Heart right ventricle (tissue), 16 donors: ENCODE measurements around the gene FAM120A. TPM values are rescaled to one million over a fixed set of nuclear protein-coding genes. Genes with fewer than 3 reads are reported as not detected.

Experiments used
- ATAC-seq, 8 donors: fragments of 200-7000 bp; cut with Tn5 transposase; one replicate each; pipeline ENCODE4 v1.9.1; 2020; ENCODE audit warnings: mild to moderate bottlenecking in 8 of 8, moderate library complexity in 8 of 8, moderate number of reproducible peaks in 1 of 8
- DNase-seq, 2 donors: peaks; one replicate each; pipeline ENCODE4 v3.0.0-alpha.2; 2020
- H3K27ac ChIP-seq, 10 donors: fragments of 200-600 bp; sonication (generic) in 2 of 10; one replicate each; pipeline versions ENCODE4 v1.5.0 to v1.8.0; 2020 to 2022; ENCODE audit warnings: mild to moderate bottlenecking in 3 of 10
- H3K27me3 ChIP-seq, 7 donors: fragments of 200-600 bp; one replicate each; pipeline ENCODE4 v1.8.0; 2021 to 2022; ENCODE audit warnings: mild to moderate bottlenecking in 2 of 7
- H3K36me3 ChIP-seq, 9 donors: fragments of 200-600 bp; sonication (generic) in 1 of 9; one replicate each; pipeline versions ENCODE4 v1.5.0 to v1.8.0; 2020 to 2022; ENCODE audit warnings: mild to moderate bottlenecking in 2 of 9
- H3K4me1 ChIP-seq, 9 donors: fragments of 200-600 bp; sonication (generic) in 1 of 9; one replicate each; pipeline versions ENCODE4 v1.5.0 to v1.8.0; 2020 to 2022; ENCODE audit warnings: mild to moderate bottlenecking in 4 of 9
- H3K4me3 ChIP-seq, 10 donors: fragments of 200-600 bp; sonication (generic) in 2 of 10; one replicate each; pipeline versions ENCODE4 v1.5.0 to v1.8.0; 2020 to 2022; ENCODE audit warnings: mild to moderate bottlenecking in 7 of 10, moderate library complexity in 2 of 10
- H3K9me3 ChIP-seq, 11 donors: fragments of 200-600 bp in 10 of 11; sonication (generic) in 2 of 11; one replicate each; pipeline versions ENCODE4 v1.5.0 to v1.8.0; 2013 to 2022; ENCODE audit warnings: mild to moderate bottlenecking in 2 of 11, control low read depth in 1 of 11, moderate library complexity in 1 of 11
- WGBS, 2 donors: extraction: QIAGEN DNeasy Blood & Tissue Kit; methylation state at CpG; one replicate each; pipeline ENCODE4 v1.1.7; 2013; ENCODE audit warnings: inconsistent platforms in 1 of 2; 5-methylcytosine and 5-hydroxymethylcytosine counted together
- intact Hi-C, 10 donors: fragments of 100-400 bp; cut with DNase I; formaldehyde crosslinking; loops; one replicate each; pipeline versions ENCODE4 v1.11.1 to v1.14.2; 2022
- polyA plus RNA-seq, 2 donors: library from polyadenylated mRNA; stranded (reverse); fragments of 200-250 nt; gene quantifications; one replicate each; pipeline ENCODE4 v1.2.3, GENCODE V29; 2013
- total RNA-seq, 10 donors: library from RNA; stranded (reverse); fragmentation: NEBNext Ultra II Directional in 3 of 10; extraction: Animal tissue kit (Norgen Biotek cat#: 25700) in 3 of 10; gene quantifications; one replicate each; pipeline versions ENCODE4 v1.2.1 to v1.2.4, GENCODE V29; 2021 to 2023
- TF ChIP-seq, protein P1 (sequence below), 9 donors: fragments of 200-600 bp; sonication (generic) in 2 of 9; IDR thresholded peaks; one replicate each; pipeline versions ENCODE4 v1.5.0 to v1.8.0; 2021 to 2022; ENCODE audit warnings: antibody characterized with exemption in 9 of 9, mild to moderate bottlenecking in 5 of 9, moderate library complexity in 1 of 9
- donor health status: Arrhythmogenic right ventricular cardiomyopathy.
- donor health status: ischemic (EF 13 %, LVEDD 7.1; RV severe dilation, severe dysfunction).
- donor health status: healthy with polysubstance abuse.
- donor health status: DM: no; HTN: yes; CAD: no.
- donor health status: DM: no; HTN: no; CAD: no.
- donor health status: ischemic (EF 25% LVEDD 6.9; RV normal size, moderate dysfunction).
- donor health status: ischemic (EF 25% LVEDD 5.7; RV mildly dilated, moderate dysfunction).
- donor health status: healthy.
- donor health status: DM: yes; HTN: yes; CAD: no.
- donor health status: Ischemic cardiomyopathy.
- donor health status: ischemic (EF 35%, LVEDD 5.7; RV mildly dilated, moderate dysfunction).
- donor health status: nonischemic (EF 11% LVEDD 7.7; RV severe dilation, severe dysfunction).
- donor health status: DM: yes; HTN: yes; CAD: no.
- donor health status: PGD.
- donor health status: ischemic (EF 29% LVEDD 5.4; RV normal size, mild dysfunction).
- donor health status: nonischemic (EF 23%, LVEDD 6.1; RV moderate dilation, normal function).

The FAM120A gene
- total and polyA plus RNA-seq, 12 donors, result 42.2 to 126 (median 104) TPM

DNA sequence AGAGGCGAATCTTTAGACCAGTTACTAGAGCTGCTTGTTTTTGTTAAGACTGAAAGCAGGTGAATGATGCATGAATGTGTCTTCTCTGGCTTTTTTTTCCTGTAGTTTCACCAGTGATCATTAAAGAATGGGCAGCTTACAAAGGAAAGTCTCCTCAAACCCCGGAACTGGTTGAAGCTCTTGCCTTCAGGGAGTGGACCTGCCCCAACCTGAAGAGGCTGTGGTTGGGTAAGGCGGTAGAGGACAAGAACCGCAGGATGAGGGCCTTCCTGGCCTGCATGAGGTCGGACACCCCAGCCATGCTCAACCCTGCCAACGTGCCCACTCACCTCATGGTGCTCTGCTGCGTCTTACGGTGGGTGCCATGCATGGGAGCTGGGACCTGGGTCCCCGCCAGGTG is 91.6 kb downstream of the FAM120A start:
- 95 to 98% methylated on average over 9 of the region's 9 CpGs for WGBS, 2 donors
- no peak overlapping the region for H3K4me3 ChIP-seq
- peaks cover 0 to 36% (median 21%) of the 10 kb centered on the region in 9 donors for H3K4me1 ChIP-seq
- H3K9me3 ChIP-seq, result no peaks in the 10 kb centered on the region
- intact Hi-C loops, result loop anchor here in 1 of 10 donors (10.0 kb wide), 1 partner anchor 88 kb away; the partner anchor contains the start of genes FAM120A and FAM120AOS
- H3K27me3 ChIP-seq, result no peaks in the 10 kb centered on the region
- no peak for ATAC-seq
- no peak for DNase-seq
- TF ChIP-seq, protein P1, sequence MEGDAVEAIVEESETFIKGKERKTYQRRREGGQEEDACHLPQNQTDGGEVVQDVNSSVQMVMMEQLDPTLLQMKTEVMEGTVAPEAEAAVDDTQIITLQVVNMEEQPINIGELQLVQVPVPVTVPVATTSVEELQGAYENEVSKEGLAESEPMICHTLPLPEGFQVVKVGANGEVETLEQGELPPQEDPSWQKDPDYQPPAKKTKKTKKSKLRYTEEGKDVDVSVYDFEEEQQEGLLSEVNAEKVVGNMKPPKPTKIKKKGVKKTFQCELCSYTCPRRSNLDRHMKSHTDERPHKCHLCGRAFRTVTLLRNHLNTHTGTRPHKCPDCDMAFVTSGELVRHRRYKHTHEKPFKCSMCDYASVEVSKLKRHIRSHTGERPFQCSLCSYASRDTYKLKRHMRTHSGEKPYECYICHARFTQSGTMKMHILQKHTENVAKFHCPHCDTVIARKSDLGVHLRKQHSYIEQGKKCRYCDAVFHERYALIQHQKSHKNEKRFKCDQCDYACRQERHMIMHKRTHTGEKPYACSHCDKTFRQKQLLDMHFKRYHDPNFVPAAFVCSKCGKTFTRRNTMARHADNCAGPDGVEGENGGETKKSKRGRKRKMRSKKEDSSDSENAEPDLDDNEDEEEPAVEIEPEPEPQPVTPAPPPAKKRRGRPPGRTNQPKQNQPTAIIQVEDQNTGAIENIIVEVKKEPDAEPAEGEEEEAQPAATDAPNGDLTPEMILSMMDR (IDR thresholded peaks at IDR 0.05), result no peak
- no peak overlapping the region for H3K27ac ChIP-seq
- H3K36me3 ChIP-seq, result peaks cover 0 to 87% (median 17%) of the 10 kb centered on the region in 9 donors

DNA sequence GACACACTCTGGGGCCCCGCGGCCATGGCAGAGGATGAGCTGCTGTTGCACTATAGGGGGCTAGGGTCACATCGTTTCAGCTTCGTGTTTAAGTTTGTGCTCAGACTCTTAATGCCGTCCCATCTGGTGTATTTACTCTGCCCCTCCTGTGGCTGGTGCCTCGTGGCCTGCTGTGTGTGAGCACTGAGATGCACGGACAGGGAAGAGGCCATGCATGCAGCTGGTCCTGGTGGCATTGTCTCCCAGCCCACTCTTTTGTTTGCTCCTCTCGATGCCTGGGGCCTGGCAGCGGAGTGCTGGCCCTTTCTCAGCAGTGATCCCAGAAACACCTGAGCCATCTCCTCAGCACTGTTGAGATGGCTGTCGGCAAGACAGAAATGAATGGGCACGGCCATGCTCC is 94.9 kb downstream of the FAM120A start:
- no peaks in the 10 kb centered on the region for H3K9me3 ChIP-seq
- DNase-seq (no peak), ATAC-seq (peak in 1 of 8 donors; percentile 25)
- H3K27ac ChIP-seq, result no peak overlapping the region
- peaks cover 0 to 36% (median 11%) of the 10 kb centered on the region in 9 donors for H3K4me1 ChIP-seq
- H3K36me3 ChIP-seq, result peaks cover 0 to 95% (median 23%) of the 10 kb centered on the region in 9 donors
- intact Hi-C loops, result loop anchor here in 1 of 10 donors (10.0 kb wide), 1 partner anchor 92 kb away; the partner anchor contains the start of genes FAM120A and FAM120AOS
- no peak overlapping the region for H3K4me3 ChIP-seq
- TF ChIP-seq, protein P1 (IDR thresholded peaks at IDR 0.05), result no peak
- 95 to 96% methylated on average over 11 of the region's 11 CpGs for WGBS, 2 donors
- no peaks in the 10 kb centered on the region for H3K27me3 ChIP-seq

DNA sequence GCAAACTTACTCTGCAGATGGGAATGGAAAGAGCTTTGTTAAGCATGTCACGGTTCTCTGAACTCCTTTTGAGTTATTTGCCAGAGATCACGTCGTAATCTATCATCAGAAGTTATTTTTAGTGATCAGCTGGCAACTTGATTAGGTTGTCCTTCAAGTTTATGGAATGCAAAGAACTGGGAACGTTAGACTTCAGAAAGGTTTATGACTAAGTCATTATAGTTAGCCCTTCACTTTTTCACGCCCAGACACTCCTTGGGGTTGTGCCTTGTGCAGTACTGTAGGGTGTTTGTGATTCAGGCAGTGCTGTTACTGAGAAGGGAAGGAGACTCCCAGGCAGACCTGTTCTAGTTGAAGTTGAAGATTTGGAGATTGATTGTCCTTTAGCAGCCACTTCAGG is 98.1 kb downstream of the FAM120A start:
- Histone ChIP-seq H3K4me1 (peaks cover 0 to 17% (median 0%) of the 10 kb centered on the region in 9 donors), H3K9me3 (no peaks in the 10 kb centered on the region), H3K27me3 (no peaks in the 10 kb centered on the region), H3K4me3 (no peak overlapping the region), H3K36me3 (peaks cover 0 to 97% (median 26%) of the 10 kb centered on the region in 9 donors), H3K27ac (peak overlapping the region in 2 of 10 donors; percentile 25 to 42)
- 38 to 49% methylated on average over 5 of the region's 5 CpGs for WGBS, 2 donors
- DNase-seq (no peak), ATAC-seq (peak in 2 of 8 donors; percentile 63 to 68)
- TF ChIP-seq, protein P1 (IDR thresholded peaks at IDR 0.05), result no peak
- intact Hi-C loops, result loop anchor here in 2 of 10 donors (10.0 kb wide), 2 partner anchors 95 to 105 kb away; partner anchors contain the start of genes FAM120A (in 1 of the 2) and FAM120AOS (in 1 of the 2)

DNA sequence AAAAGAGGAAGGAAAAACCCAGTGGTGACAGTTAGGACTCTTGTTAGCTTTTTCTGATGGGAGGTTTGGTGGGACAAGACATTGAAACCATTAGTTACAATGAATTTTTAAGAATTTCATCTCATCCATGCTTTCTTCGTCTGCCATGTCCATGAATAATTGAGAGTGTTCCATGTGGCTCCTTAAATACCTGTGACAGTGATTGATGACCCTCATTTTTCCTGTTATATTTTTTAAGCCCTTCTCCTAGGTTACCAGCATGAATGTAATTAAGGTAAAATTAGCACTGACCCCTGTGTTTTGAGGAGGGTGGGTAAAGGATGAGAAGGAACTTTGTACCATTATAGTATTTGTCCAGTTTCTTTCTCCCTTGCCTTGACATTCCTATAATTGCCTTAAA is 101.4 kb downstream of the FAM120A start:
- ATAC-seq (no peak), DNase-seq (no peak)
- H3K27me3 ChIP-seq, result no peaks in the 10 kb centered on the region
- intact Hi-C loops, result loop anchor here in 1 of 10 donors (10.0 kb wide), 1 partner anchor 108 kb away; no protein-coding TSS in a partner anchor
- peaks cover 0 to 97% (median 27%) of the 10 kb centered on the region in 9 donors for H3K36me3 ChIP-seq
- TF ChIP-seq, protein P1 (IDR thresholded peaks at IDR 0.05), result no peak
- H3K4me3 ChIP-seq, result no peak overlapping the region
- H3K27ac ChIP-seq, result no peak overlapping the region
- H3K9me3 ChIP-seq, result no peaks in the 10 kb centered on the region
- peaks cover 0 to 17% (median 0%) of the 10 kb centered on the region in 9 donors for H3K4me1 ChIP-seq
- WGBS, 2 donors, result 97 to 98% methylated on average over 1 of the region's 1 CpG
